Measurements from ENCODE around the gene NISCH. TPM values are rescaled to one million over a fixed set of nuclear protein-coding genes. Genes with fewer than 3 reads are reported as not detected.

The NISCH gene
- total and polyA plus RNA-seq, 12 donors = 24.0 to 56.3 (median 41.9) TPM

GRCh38 chr3:52458770-52459545 lies 3.6 kb downstream of the NISCH start:
- intact Hi-C loops (cut with DNase I) = loop anchor here in 3 of 10 donors (10.0 kb wide), 2 partner anchors 224 to 226 kb away; partner anchors contain the start of genes GNL3 (in 3 of the 3), PBRM1 (in 3 of the 3) and TWF2 (in 1 of the 3)
- 95 to 97% methylated on average over 14 of the region's 14 CpGs for WGBS, 2 donors

GRCh38 chr3:52461874-52462273 lies 6.5 kb downstream of the NISCH start:
- H3K4me1 ChIP-seq = peaks cover 0 to 21% (median 6%) of the 10 kb centered on the region in 9 donors
- H3K27me3 ChIP-seq = no peaks in the 10 kb centered on the region
- no peak overlapping the region for H3K4me3 ChIP-seq
- no peak overlapping the region for H3K27ac ChIP-seq
- intact Hi-C loops (cut with DNase I) = loop anchor here in 2 of 10 donors (10.0 kb wide), 2 partner anchors 213 to 223 kb away; partner anchors contain the start of genes GNL3 (in 1 of the 2) and PBRM1 (in 1 of the 2)
- 84 to 86% methylated on average over 6 of the region's 6 CpGs for WGBS, 2 donors
- DNase-seq = no peak
- no peak for TF ChIP-seq CTCF (IDR thresholded peaks at IDR 0.05)
- no peaks in the 10 kb centered on the region for H3K9me3 ChIP-seq
- ATAC-seq = no peak
- H3K36me3 ChIP-seq = peaks cover 0 to 93% (median 35%) of the 10 kb centered on the region in 9 donors

More at GRCh38 chr3:52458770-52459545, 3.6 kb downstream of the NISCH start:
- H3K36me3 ChIP-seq = peaks cover 0 to 67% (median 35%) of the 10 kb centered on the region in 9 donors
- peaks cover 17 to 44% (median 28%) of the 10 kb centered on the region in 9 donors for H3K4me1 ChIP-seq
- no peak for DNase-seq
- no peaks in the 10 kb centered on the region for H3K27me3 ChIP-seq
- no peak for ATAC-seq
- no peak for TF ChIP-seq CTCF (IDR thresholded peaks at IDR 0.05)
- H3K4me3 ChIP-seq = no peak overlapping the region
- H3K9me3 ChIP-seq = no peaks in the 10 kb centered on the region
- H3K27ac ChIP-seq = no peak overlapping the region

- no peak for TF ChIP-seq CTCF (IDR thresholded peaks at IDR 0.05)
- 84 to 94% methylated on average over 5 of the region's 5 CpGs for WGBS, 2 donors
- no peaks in the 10 kb centered on the region for H3K27me3 ChIP-seq
- H3K9me3 ChIP-seq = no peaks in the 10 kb centered on the region
- ATAC-seq (no peak), DNase-seq (no peak)
- intact Hi-C loops (cut with DNase I) = loop anchor here in 2 of 10 donors (10.0 kb wide), 2 partner anchors 211 to 221 kb away; partner anchors contain the start of genes GNL3 (in 1 of the 2) and PBRM1 (in 1 of the 2)
- H3K36me3 ChIP-seq = peaks cover 0 to 88% (median 32%) of the 10 kb centered on the region in 9 donors
- H3K27ac ChIP-seq = no peak overlapping the region
- no peak overlapping the region for H3K4me3 ChIP-seq
- peaks cover 2 to 22% (median 7%) of the 10 kb centered on the region in 9 donors for H3K4me1 ChIP-seq
Measured at GRCh38 chr3:52463416-52463815, 8.0 kb downstream of the NISCH start.

GRCh38 chr3:52468336-52468735 lies 12.9 kb downstream of the NISCH start:
- Histone ChIP-seq H3K4me1 (peaks cover 8 to 61% (median 33%) of the 10 kb centered on the region in 9 donors), H3K27ac (peak overlapping the region in 6 of 10 donors; percentile 5 to 36 (median 20))
- DNase-seq = no peak

More at GRCh38 chr3:52468336-52468735, 12.9 kb downstream of the NISCH start:
- 33 to 47% methylated on average over 9 of the region's 9 CpGs for WGBS, 2 donors
- intact Hi-C loops (cut with DNase I) = loop anchor here in 2 of 10 donors (10.0 kb wide), 2 partner anchors 206 to 216 kb away; partner anchors contain the start of genes GNL3 (in 1 of the 2) and PBRM1 (in 1 of the 2)
- no peaks in the 10 kb centered on the region for H3K9me3 ChIP-seq
- TF ChIP-seq CTCF (IDR thresholded peaks at IDR 0.05) = no peak
- ATAC-seq = peak in 3 of 8 donors; percentile 17 to 48 (median 27)
- H3K27me3 ChIP-seq = no peaks in the 10 kb centered on the region
- H3K36me3 ChIP-seq = peaks cover 0 to 78% (median 9%) of the 10 kb centered on the region in 9 donors
- H3K4me3 ChIP-seq = no peak overlapping the region

All from heart right ventricle (tissue), 16 donors.